NCI-H774 (cell line): ENCODE measurements around the gene PCCA.
"Not testable (repeated sequence)": the region's sequence is repeated elsewhere in the genome, so short reads cannot be mapped to it uniquely, and the experiment has no call there.

Experiments used
- DNase-seq: peaks from one replicate; lab custom pipeline; 2025; lab: John Stamatoyannopoulos, UW

The PCCA gene

GRCh38 chr13:100245104-100245503 lies 156.2 kb downstream of the PCCA start:
- DNase-seq: no peak

- DNase-seq: no peak
These were observed 159.0 kb downstream of the PCCA start for GRCh38 chr13:100247937-100248336.

- no peak for DNase-seq
These were observed 165.1 kb downstream of the PCCA start for GRCh38 chr13:100254002-100254401.

GRCh38 chr13:100262404-100262803 lies 173.5 kb downstream of the PCCA start:
- no peak for DNase-seq

GRCh38 chr13:100266026-100266425 lies 177.1 kb downstream of the PCCA start:
- DNase-seq: no peak

GRCh38 chr13:100269837-100270236 lies 180.9 kb downstream of the PCCA start:
- DNase-seq: no peak

GRCh38 chr13:100273138-100273537 lies 184.2 kb downstream of the PCCA start:
- no peak for DNase-seq

GRCh38 chr13:100273552-100273951 lies 184.7 kb downstream of the PCCA start:
- no peak for DNase-seq

GRCh38 chr13:100274942-100275506 lies 186.1 kb downstream of the PCCA start:
- no peak for DNase-seq

GRCh38 chr13:100275746-100276145 lies 186.9 kb downstream of the PCCA start:
- DNase-seq: no peak

GRCh38 chr13:100280681-100281080 lies 191.8 kb downstream of the PCCA start:
- DNase-seq: no peak

GRCh38 chr13:100282306-100282705 lies 193.4 kb downstream of the PCCA start:
- DNase-seq: not testable (repeated sequence)

- no peak for DNase-seq
These were observed 201.4 kb downstream of the PCCA start for GRCh38 chr13:100290165-100290801.

- DNase-seq: no peak
These were observed 202.7 kb downstream of the PCCA start for GRCh38 chr13:100291624-100292023.

- no peak for DNase-seq
These were observed 208.5 kb downstream of the PCCA start for GRCh38 chr13:100297413-100297812.

- DNase-seq: no peak
These were observed 209.3 kb downstream of the PCCA start for GRCh38 chr13:100298116-100298681.

- no peak for DNase-seq
These were observed 209.8 kb downstream of the PCCA start for GRCh38 chr13:100298691-100299090.

- no peak for DNase-seq
These were observed 211.3 kb downstream of the PCCA start for GRCh38 chr13:100300243-100300642.

GRCh38 chr13:100300708-100301107 lies 211.8 kb downstream of the PCCA start:
- DNase-seq: no peak

- DNase-seq: peak; percentile 82
These were observed 212.5 kb downstream of the PCCA start for GRCh38 chr13:100301418-100301817.

- DNase-seq: no peak
These were observed 213.5 kb downstream of the PCCA start for GRCh38 chr13:100302391-100302790.

GRCh38 chr13:100304229-100304628 lies 215.3 kb downstream of the PCCA start:
- DNase-seq: no peak

- DNase-seq: no peak
These were observed 216.5 kb downstream of the PCCA start for GRCh38 chr13:100305398-100305797.

- DNase-seq: peak; percentile 12
These were observed 217.1 kb downstream of the PCCA start for GRCh38 chr13:100306030-100306429.
